Heart left ventricle (tissue), 13 donors: ENCODE measurements around the gene ANKRD33.

Experiments used
- POLR2A ChIP-seq, 2 donors: fragments of 450-650 bp; IDR thresholded peaks; one replicate each; pipeline ENCODE4 v1.6.1; 2017; ENCODE audit warnings: antibody characterized with exemption in 2 of 2, mild to moderate bottlenecking in 2 of 2, moderate library complexity in 2 of 2
- TF ChIP-seq, protein P1 (sequence below), 12 donors: fragments of 200-600 bp; sonication (generic) in 4 of 12; IDR thresholded peaks; one replicate each; pipeline versions ENCODE4 v1.5.0 to v1.8.0; 2018 to 2022; ENCODE audit warnings: antibody characterized with exemption in 12 of 12, mild to moderate bottlenecking in 5 of 12
- donor health status: ischemic (EF 13 %, LVEDD 7.1; RV severe dilation, severe dysfunction).
- donor health status: DM: no; HTN: yes; CAD: no.
- donor health status: DM: no; HTN: no; CAD: no.
- donor health status: ischemic (EF 25% LVEDD 6.9; RV normal size, moderate dysfunction).
- donor health status: ischemic (EF 25% LVEDD 5.7; RV mildly dilated, moderate dysfunction).
- donor health status: ischemic (EF 35%, LVEDD 5.7; RV mildly dilated, moderate dysfunction).
- donor health status: nonischemic (EF 11% LVEDD 7.7; RV severe dilation, severe dysfunction).
- donor health status: DM: yes; HTN: yes; CAD: no.
- donor health status: PGD.
- donor health status: ischemic (EF 29% LVEDD 5.4; RV normal size, mild dysfunction).
- donor health status: nonischemic (EF 23%, LVEDD 6.1; RV moderate dilation, normal function).

DNA sequence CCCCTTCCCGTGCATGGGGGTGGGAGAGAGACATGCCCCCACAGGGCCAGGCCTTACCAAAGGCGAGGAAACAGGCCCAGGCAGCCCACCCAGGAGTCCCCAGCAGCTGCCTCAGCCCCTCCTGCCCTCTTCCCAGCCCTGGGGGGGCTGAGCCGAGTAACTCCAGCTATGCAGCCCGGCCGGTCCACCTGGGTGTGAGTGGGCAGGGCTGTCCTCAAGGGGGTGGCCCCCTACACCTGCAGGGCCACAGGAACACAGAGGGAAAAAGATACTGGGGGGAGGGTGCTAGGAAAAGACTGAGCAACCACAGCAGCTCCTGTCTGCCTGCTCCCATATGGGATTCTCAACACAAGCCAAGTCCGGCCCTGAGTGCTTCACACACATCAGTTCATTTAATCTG is 46.9 kb upstream of the ANKRD33 start:
- TF ChIP-seq, protein P1, sequence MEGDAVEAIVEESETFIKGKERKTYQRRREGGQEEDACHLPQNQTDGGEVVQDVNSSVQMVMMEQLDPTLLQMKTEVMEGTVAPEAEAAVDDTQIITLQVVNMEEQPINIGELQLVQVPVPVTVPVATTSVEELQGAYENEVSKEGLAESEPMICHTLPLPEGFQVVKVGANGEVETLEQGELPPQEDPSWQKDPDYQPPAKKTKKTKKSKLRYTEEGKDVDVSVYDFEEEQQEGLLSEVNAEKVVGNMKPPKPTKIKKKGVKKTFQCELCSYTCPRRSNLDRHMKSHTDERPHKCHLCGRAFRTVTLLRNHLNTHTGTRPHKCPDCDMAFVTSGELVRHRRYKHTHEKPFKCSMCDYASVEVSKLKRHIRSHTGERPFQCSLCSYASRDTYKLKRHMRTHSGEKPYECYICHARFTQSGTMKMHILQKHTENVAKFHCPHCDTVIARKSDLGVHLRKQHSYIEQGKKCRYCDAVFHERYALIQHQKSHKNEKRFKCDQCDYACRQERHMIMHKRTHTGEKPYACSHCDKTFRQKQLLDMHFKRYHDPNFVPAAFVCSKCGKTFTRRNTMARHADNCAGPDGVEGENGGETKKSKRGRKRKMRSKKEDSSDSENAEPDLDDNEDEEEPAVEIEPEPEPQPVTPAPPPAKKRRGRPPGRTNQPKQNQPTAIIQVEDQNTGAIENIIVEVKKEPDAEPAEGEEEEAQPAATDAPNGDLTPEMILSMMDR (IDR thresholded peaks at IDR 0.05), result no peak
- no peak for TF ChIP-seq POLR2A (IDR thresholded peaks at IDR 0.05)
